Melanocyte of skin (primary cell): Measurements from ENCODE around the gene RGR. TPM values are rescaled to one million over a fixed set of nuclear protein-coding genes. Genes with fewer than 3 reads are reported as not detected.

Experiments used
- total RNA-seq, 2 donors: library from RNA; depleted of rRNA; stranded (reverse); fragments of >200 nt; gene quantifications; 2 replicates each; pipeline ENCODE4 v1.2.3, GENCODE V29; 2012

RGR gene
- 1 to 10 TPM in 1 of 2 donors, under 1 TPM in 1; 0.67 to 1.0 TPM for total RNA-seq

GRCh38 chr10:84244651-84245270 is at the start of gene RGR:
RGR (plus strand) TSS chr10:84245053; CDS start chr10:84245091, 38 bp downstream.

GRCh38 chr10:84225427-84226173 is 19.3 kb upstream of the RGR start, which contains the start of gene LRIT2:
LRIT2 (minus strand) TSS chr10:84225544; CDS start chr10:84225520, 24 bp downstream.

DNA sequence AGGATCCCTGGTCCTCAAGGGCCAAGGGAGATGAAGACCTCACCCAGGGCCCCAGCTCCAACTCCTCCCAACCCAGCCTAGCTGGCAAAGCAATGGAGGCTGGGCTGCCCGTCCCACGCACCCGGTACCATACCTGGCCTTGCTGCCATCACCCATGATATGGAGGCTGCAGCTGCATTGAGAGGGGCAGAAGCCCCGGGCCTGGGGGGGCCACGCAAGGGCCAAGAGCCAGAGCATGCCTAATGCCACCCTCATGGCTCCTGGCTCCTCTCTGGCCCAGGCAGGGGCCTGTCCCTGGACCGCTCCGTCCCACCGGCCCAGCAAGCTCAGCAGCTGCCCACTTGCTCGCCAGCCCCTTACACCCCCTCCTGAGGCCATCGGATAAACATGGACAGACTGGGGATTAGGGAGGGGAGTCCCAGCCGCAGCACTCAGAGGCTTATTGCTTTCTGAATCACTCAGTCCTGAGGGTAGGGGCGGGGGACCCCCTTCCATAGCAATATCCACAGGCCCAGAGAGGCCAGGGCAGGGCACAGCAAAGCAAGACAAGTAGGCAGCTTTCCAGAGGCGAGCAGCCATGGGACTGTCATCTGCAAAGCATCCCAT is 3.6 kb upstream of the RGR start, which contains the start of gene LRIT1:
TSS of gene LRIT1 (minus strand) at position 362 of the 606 bp plus-strand sequence. CDS start at position 255, 107 bp downstream.

Other genes with a start within 250 kb of the RGR start
- gene GHITM, start 105.5 kb upstream of the RGR start, total RNA-seq = 100 to 1,000 TPM; 134 to 151 TPM
- gene GPR15LG, start 71.3 kb upstream of the RGR start, total RNA-seq = not detected
- gene CDHR1, start 50.5 kb upstream of the RGR start, total RNA-seq = not detected
- not detected for gene LRIT2, start 19.5 kb upstream of the RGR start, total RNA-seq
- not detected for gene LRIT1, start 3.5 kb upstream of the RGR start, total RNA-seq
- gene CCSER2, start 83.5 kb downstream of the RGR start, total RNA-seq = 10 to 100 TPM; 27.3 to 34.4 TPM